Colonic mucosa (tissue), 4 donors: ENCODE data around the gene HELZ. TPM values are rescaled to one million over a fixed set of nuclear protein-coding genes. Genes with fewer than 3 reads are reported as not detected.

Source experiments
- DNase-seq: peaks from one replicate; pipeline ENCODE4 v3.0.0-alpha.2; 2020
- H3K27ac ChIP-seq: fragments of 200-600 bp; one replicate; pipeline ENCODE4 v1.8.0; 2021
- H3K27me3 ChIP-seq: fragments of 200-600 bp; one replicate; pipeline ENCODE4 v1.8.0; 2021
- H3K36me3 ChIP-seq: fragments of 200-600 bp; one replicate; pipeline ENCODE4 v1.8.0; 2021
- H3K4me1 ChIP-seq: fragments of 200-600 bp; one replicate; pipeline ENCODE4 v1.8.0; 2021; ENCODE audit warnings: mild to moderate bottlenecking
- H3K4me3 ChIP-seq: fragments of 200-600 bp; one replicate; pipeline ENCODE4 v1.8.0; 2021
- H3K9ac ChIP-seq, 2 donors: one replicate each; pipeline ENCODE4 v1.7.0; 2013; ENCODE audit warnings: control low read depth in 2 of 2, low read depth in 2 of 2, low read length in 2 of 2
- H3K9me3 ChIP-seq: fragments of 200-600 bp; one replicate; pipeline ENCODE4 v1.8.0; 2021
- intact Hi-C: fragments of 100-400 bp; cut with DNase I; formaldehyde crosslinking; loops from one replicate; pipeline ENCODE4 v1.14.1; 2022
- total RNA-seq, 2 donors: library from RNA; stranded (reverse); fragmentation: NEBNext Ultra II Directional in 1 of 2; extraction: Animal tissue kit (Norgen Biotek cat#: 25700) in 1 of 2; gene quantifications; one replicate each; pipeline ENCODE4 v1.2.1, GENCODE V29; 2021
- TF ChIP-seq, protein P1 (sequence below): fragments of 200-600 bp; IDR thresholded peaks from one replicate; pipeline ENCODE4 v1.8.0; 2022; ENCODE audit warnings: antibody characterized with exemption, mild to moderate bottlenecking
- donor health status: healthy.
- donor health status: DM: no; HTN: no; CAD: no.
- donor health status: DM: no; HTN: no; CAD: no.

The HELZ gene
- total RNA-seq, 2 donors from 2014 or later, result 38.6 to 55.9 TPM

DNA sequence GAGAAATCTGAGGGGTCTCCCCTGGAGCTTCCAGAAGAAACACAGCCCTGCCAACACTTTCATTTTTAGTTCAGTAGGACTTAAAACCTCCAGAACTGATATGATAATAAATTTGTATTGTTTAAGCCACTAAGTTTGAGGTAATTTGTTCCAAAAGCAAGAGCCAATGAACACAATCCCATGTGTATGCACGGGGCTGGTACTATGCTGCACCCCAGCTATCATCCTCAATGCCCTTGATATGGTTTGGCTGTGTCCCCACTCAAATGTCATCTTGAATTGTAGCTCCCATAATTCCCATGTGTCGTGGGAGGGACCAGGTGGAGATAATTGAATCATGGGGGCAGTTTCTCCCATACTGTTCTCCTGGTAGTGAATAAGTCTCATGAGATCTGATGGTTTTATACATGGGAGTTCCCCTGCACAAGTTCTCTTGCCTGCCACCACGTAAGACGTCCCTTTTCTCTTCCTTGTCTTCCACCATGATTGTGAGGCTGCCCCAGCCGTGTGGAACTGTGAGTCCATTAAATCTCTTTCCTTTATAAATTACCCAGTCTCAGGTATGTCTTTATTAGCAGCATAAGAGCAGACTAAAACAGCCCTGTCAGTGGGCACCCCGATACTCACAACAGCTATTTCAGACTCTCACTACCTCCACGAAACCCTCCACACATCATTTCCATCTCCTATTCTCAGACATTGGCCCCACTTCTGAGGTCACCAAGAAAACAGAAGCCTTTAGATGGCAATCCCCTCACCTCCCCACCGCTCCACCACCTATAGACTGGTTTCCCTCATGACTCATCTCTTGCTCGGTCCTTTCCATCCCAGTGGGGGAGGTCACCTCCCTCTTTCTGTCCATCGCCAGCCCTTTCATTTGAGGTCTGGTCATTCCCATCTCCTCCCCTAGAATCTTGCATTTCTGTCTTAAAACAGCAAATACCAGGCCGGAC lies 209.6 kb downstream of the HELZ start:
- no peaks in the 10 kb centered on the region for H3K4me1 ChIP-seq
- H3K27me3 ChIP-seq, result no peaks in the 10 kb centered on the region
- intact Hi-C loops, result no loop called here
- no peaks in the 10 kb centered on the region for H3K36me3 ChIP-seq
- H3K9ac ChIP-seq, result no peak overlapping the region
- H3K4me3 ChIP-seq, result no peak overlapping the region
- no peak for DNase-seq
- TF ChIP-seq, protein P1, sequence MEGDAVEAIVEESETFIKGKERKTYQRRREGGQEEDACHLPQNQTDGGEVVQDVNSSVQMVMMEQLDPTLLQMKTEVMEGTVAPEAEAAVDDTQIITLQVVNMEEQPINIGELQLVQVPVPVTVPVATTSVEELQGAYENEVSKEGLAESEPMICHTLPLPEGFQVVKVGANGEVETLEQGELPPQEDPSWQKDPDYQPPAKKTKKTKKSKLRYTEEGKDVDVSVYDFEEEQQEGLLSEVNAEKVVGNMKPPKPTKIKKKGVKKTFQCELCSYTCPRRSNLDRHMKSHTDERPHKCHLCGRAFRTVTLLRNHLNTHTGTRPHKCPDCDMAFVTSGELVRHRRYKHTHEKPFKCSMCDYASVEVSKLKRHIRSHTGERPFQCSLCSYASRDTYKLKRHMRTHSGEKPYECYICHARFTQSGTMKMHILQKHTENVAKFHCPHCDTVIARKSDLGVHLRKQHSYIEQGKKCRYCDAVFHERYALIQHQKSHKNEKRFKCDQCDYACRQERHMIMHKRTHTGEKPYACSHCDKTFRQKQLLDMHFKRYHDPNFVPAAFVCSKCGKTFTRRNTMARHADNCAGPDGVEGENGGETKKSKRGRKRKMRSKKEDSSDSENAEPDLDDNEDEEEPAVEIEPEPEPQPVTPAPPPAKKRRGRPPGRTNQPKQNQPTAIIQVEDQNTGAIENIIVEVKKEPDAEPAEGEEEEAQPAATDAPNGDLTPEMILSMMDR, result no peak
- H3K27ac ChIP-seq, result no peak overlapping the region
- no peaks in the 10 kb centered on the region for H3K9me3 ChIP-seq

- H3K27ac ChIP-seq, result no peak overlapping the region
- H3K4me1 ChIP-seq, result no peaks in the 10 kb centered on the region
- intact Hi-C loops, result no loop called here
- TF ChIP-seq, protein P1, result no peak
- H3K9ac ChIP-seq, result no peak overlapping the region
- no peak overlapping the region for H3K4me3 ChIP-seq
- H3K36me3 ChIP-seq, result no peaks in the 10 kb centered on the region
- no peak for DNase-seq
- H3K9me3 ChIP-seq, result no peaks in the 10 kb centered on the region
- no peaks in the 10 kb centered on the region for H3K27me3 ChIP-seq
These were observed 211.4 kb downstream of the HELZ start for GRCh38 chr17:67033613-67034012.

DNA sequence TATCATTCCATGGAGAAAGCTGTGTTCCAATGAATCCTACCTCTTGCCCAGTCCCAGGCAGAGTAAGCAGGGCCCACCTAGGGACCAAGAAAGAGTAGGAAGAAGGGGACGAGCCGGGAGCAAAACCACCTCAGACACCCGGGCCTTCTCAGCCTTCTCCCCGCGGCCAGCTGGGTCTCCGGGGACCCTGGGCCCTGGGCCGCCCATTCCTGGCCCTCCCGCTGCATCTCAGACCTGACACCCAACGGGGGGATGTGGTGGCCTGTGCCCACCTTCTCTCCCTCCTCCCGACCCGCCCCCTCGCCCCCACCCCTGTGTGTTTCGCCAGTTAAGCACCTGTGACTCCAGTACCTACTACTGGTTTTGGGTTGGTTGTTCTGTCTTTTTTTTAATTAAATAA lies 212.0 kb downstream of the HELZ start:
- no peaks in the 10 kb centered on the region for H3K27me3 ChIP-seq
- no peak overlapping the region for H3K9ac ChIP-seq
- H3K36me3 ChIP-seq, result no peaks in the 10 kb centered on the region
- H3K27ac ChIP-seq, result no peak overlapping the region
- TF ChIP-seq, protein P1, result no peak
- no peaks in the 10 kb centered on the region for H3K4me1 ChIP-seq
- no peaks in the 10 kb centered on the region for H3K9me3 ChIP-seq
- no peak overlapping the region for H3K4me3 ChIP-seq
- intact Hi-C loops, result no loop called here
- DNase-seq, result no peak

GRCh38 chr17:67032382-67032781 lies 212.6 kb downstream of the HELZ start:
- no peaks in the 10 kb centered on the region for H3K4me1 ChIP-seq
- no peaks in the 10 kb centered on the region for H3K36me3 ChIP-seq
- no peaks in the 10 kb centered on the region for H3K9me3 ChIP-seq
- intact Hi-C loops, result no loop called here
- H3K9ac ChIP-seq, result no peak overlapping the region
- no peak overlapping the region for H3K4me3 ChIP-seq
- no peak overlapping the region for H3K27ac ChIP-seq
- TF ChIP-seq, protein P1, result no peak
- DNase-seq, result no peak
- H3K27me3 ChIP-seq, result no peaks in the 10 kb centered on the region

DNA sequence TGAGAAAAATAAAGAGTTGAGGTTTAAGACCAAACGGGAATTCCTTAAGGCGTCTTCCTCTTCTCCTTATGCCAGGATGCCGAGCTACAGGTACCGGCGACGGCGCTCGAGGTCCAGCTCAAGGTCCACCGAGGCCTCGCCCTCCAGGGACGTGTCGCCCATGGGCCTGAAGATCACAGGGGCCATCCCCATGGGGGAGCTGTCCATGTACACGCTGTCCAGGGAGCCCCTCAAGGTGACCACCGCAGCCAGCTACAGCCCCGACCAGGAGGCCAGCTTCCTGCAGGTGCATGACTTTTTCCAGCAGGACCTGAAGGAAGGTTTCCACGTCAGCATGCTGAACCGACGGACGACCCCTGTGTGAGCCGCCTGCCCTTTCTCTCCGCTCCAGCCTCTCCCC lies 214.4 kb downstream of the HELZ start:
- no peak overlapping the region for H3K9ac ChIP-seq
- DNase-seq, result no peak
- H3K36me3 ChIP-seq, result no peaks in the 10 kb centered on the region
- intact Hi-C loops, result no loop called here
- H3K4me1 ChIP-seq, result no peaks in the 10 kb centered on the region
- TF ChIP-seq, protein P1, result no peak
- no peak overlapping the region for H3K4me3 ChIP-seq
- H3K27ac ChIP-seq, result no peak overlapping the region
- H3K9me3 ChIP-seq, result no peaks in the 10 kb centered on the region
- H3K27me3 ChIP-seq, result no peaks in the 10 kb centered on the region
